Measurements from ENCODE around the gene FOXP2. TPM values are rescaled to one million over a fixed set of nuclear protein-coding genes. Genes with fewer than 3 reads are reported as not detected.
"Not testable (repeated sequence)": the region's sequence is repeated elsewhere in the genome, so short reads cannot be mapped to it uniquely, and the experiment has no call there.

Gene FOXP2
- total RNA-seq, 2 experiments from 2014 or later: not detected

DNA sequence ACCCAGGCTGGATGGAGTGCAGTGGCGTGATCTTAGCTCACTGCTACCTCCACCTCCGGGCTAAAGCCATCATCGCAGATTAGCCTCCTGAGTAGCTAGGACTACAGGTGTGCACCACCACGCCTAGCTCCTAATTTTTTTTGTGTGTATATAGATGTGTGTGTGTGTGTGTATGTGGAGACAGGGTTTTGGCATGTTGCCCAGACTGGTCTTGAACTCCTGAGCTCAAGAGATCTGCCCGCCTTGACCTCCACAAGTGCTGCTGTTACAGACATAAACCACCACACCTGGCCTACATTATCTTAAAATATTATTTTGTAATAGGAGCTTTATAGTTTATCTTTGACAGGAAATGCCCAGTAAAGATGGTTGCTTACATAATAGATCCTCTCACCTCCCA, 25.0 kb downstream of the FOXP2 start:
- H3K9me2 ChIP-seq (ENCODE audit: insufficient read depth, low read length): no peaks in the 10 kb centered on the region
- no peak for DNase-seq (ENCODE audit: low spot score)
- H3K9me3 ChIP-seq (ENCODE audit: low read length): no peaks in the 10 kb centered on the region
- ChIA-PET POLR2A (interaction anchor here (1.0 kb wide), 1 partner anchor 13 kb away, joined by 4 read pairs; no protein-coding TSS in a partner anchor), CTCF (ENCODE audit: unreplicated experiment) (no interaction called here)
- H2AFZ ChIP-seq (ENCODE audit: low read length): no peak overlapping the region
- no TSS peak for BruUV-seq (replicated peaks)
- no peak overlapping the region for H3K27ac ChIP-seq (ENCODE audit: low read depth, low read length, poor library complexity, severe bottlenecking)
- no peaks in the 10 kb centered on the region for H3K79me2 ChIP-seq (ENCODE audit: insufficient read depth, low read depth, low read length)
- H4K20me1 ChIP-seq (ENCODE audit: insufficient read depth, low read length): no peaks in the 10 kb centered on the region
- H3K4me1 ChIP-seq (ENCODE audit: insufficient read depth, low read length, poor library complexity, severe bottlenecking): no peaks in the 10 kb centered on the region
- no peak overlapping the region for H3K4me2 ChIP-seq (ENCODE audit: low read length)
- intact Hi-C loops (cut with micrococcal nuclease; ENCODE audit: unreplicated experiment): no loop called here
- TF ChIP-seq EZH2phosphoT487 (IDR thresholded peaks at IDR 0.05; ENCODE audit: borderline replicate concordance, low read depth, low read length): no peak
- TF ChIP-seq, protein P1, sequence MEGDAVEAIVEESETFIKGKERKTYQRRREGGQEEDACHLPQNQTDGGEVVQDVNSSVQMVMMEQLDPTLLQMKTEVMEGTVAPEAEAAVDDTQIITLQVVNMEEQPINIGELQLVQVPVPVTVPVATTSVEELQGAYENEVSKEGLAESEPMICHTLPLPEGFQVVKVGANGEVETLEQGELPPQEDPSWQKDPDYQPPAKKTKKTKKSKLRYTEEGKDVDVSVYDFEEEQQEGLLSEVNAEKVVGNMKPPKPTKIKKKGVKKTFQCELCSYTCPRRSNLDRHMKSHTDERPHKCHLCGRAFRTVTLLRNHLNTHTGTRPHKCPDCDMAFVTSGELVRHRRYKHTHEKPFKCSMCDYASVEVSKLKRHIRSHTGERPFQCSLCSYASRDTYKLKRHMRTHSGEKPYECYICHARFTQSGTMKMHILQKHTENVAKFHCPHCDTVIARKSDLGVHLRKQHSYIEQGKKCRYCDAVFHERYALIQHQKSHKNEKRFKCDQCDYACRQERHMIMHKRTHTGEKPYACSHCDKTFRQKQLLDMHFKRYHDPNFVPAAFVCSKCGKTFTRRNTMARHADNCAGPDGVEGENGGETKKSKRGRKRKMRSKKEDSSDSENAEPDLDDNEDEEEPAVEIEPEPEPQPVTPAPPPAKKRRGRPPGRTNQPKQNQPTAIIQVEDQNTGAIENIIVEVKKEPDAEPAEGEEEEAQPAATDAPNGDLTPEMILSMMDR (conservative IDR thresholded peaks at IDR 0.05; ENCODE audit: low read length): no peak
- no peaks in the 10 kb centered on the region for H3K36me3 ChIP-seq (ENCODE audit: insufficient read depth, low read length)
- no peak overlapping the region for H3K4me3 ChIP-seq (ENCODE audit: low read depth, low read length, poor library complexity, severe bottlenecking)

DNA sequence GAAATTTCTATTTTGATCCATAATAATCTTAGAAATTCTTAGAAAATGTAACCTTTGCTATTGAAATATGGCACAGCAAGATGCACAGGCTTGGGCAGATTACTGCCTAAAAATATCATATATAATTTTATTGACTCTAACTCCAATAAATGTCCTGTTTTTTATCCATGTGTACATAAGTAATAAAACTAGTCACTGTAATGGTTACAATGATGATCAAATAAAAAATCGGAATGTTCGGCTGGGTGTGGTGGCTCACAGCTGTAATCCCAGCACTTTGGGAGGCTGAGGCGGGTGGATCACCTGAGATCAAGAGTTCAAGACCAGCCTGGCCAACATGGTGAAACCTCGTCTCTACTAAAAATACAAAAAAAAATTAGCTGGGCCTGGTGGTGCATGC, 26.3 kb downstream of the FOXP2 start:
- H3K4me2 ChIP-seq (ENCODE audit: low read length); CTCF ChIA-PET (ENCODE audit: unreplicated experiment); POLR2A ChIA-PET; H4K20me1 ChIP-seq (ENCODE audit: insufficient read depth, low read length); H3K4me3 ChIP-seq (ENCODE audit: low read depth, low read length, poor library complexity, severe bottlenecking); H3K9me2 ChIP-seq (ENCODE audit: insufficient read depth, low read length); DNase-seq (ENCODE audit: low spot score); intact Hi-C loops (cut with micrococcal nuclease; ENCODE audit: unreplicated experiment); H3K36me3 ChIP-seq (ENCODE audit: insufficient read depth, low read length); H3K4me1 ChIP-seq (ENCODE audit: insufficient read depth, low read length, poor library complexity, severe bottlenecking); H3K79me2 ChIP-seq (ENCODE audit: insufficient read depth, low read depth, low read length); H2AFZ ChIP-seq (ENCODE audit: low read length); BruUV-seq (replicated peaks); H3K9me3 ChIP-seq (ENCODE audit: low read length); H3K27ac ChIP-seq (ENCODE audit: low read depth, low read length, poor library complexity, severe bottlenecking): not testable (repeated sequence)

DNA sequence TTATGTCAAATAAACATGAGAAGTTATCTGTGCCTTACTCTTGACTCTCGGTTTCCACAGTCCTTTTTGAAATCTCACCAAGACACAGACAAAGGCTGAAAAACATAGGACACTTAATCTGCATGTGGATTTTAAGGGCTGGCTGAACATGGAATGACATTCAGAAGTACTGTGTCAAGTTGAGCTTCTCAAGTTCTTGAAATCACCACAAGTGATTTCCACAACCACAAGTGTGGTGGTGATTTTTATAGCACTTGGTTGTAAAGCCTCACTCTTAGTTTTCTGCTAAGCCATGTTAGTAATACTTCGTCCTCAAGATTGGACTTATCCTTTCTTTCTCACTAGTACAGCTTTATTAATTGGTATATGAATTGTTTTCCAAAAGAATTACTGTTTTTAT, 29.6 kb downstream of the FOXP2 start:
- BruUV-seq (replicated peaks): no TSS peak

More for the DNA sequence above, 29.6 kb downstream of the FOXP2 start:
- no peaks in the 10 kb centered on the region for H3K4me1 ChIP-seq (ENCODE audit: insufficient read depth, low read length, poor library complexity, severe bottlenecking)
- no peak for DNase-seq (ENCODE audit: low spot score)
- intact Hi-C loops (cut with micrococcal nuclease; ENCODE audit: unreplicated experiment): no loop called here
- no peaks in the 10 kb centered on the region for H3K79me2 ChIP-seq (ENCODE audit: insufficient read depth, low read depth, low read length)
- no peaks in the 10 kb centered on the region for H4K20me1 ChIP-seq (ENCODE audit: insufficient read depth, low read length)
- no peak overlapping the region for H3K4me3 ChIP-seq (ENCODE audit: low read depth, low read length, poor library complexity, severe bottlenecking)
- no peak overlapping the region for H3K4me2 ChIP-seq (ENCODE audit: low read length)
- no peaks in the 10 kb centered on the region for H3K36me3 ChIP-seq (ENCODE audit: insufficient read depth, low read length)
- H3K27ac ChIP-seq (ENCODE audit: low read depth, low read length, poor library complexity, severe bottlenecking): no peak overlapping the region
- POLR2A ChIA-PET: interaction anchor here (0.7 to 1.2 kb wide), 2 partner anchors 22 to 69 kb away, joined by 3 read pairs; no protein-coding TSS in a partner anchor
- H3K9me3 ChIP-seq (ENCODE audit: low read length): no peaks in the 10 kb centered on the region
- H2AFZ ChIP-seq (ENCODE audit: low read length): no peak overlapping the region
- no peak for TF ChIP-seq EZH2phosphoT487 (IDR thresholded peaks at IDR 0.05; ENCODE audit: borderline replicate concordance, low read depth, low read length)
- TF ChIP-seq, protein P1 (conservative IDR thresholded peaks at IDR 0.05; ENCODE audit: low read length): no peak
- H3K9me2 ChIP-seq (ENCODE audit: insufficient read depth, low read length): no peaks in the 10 kb centered on the region
- CTCF ChIA-PET (ENCODE audit: unreplicated experiment): no interaction called here

Data from OCI-LY7 (cell line).